ENCODE data around the gene SLC25A38. TPM values are rescaled to one million over a fixed set of nuclear protein-coding genes. Genes with fewer than 3 reads are reported as not detected.
"Not testable (repeated sequence)": the region's sequence is repeated elsewhere in the genome, so short reads cannot be mapped to it uniquely, and the experiment has no call there.

Gene SLC25A38
- total RNA-seq, 1 experiment from 2014 or later: 22.0 TPM

- Histone ChIP-seq H3K4me2 (no peak overlapping the region), H3K4me1 (replicated peaks; ENCODE audit: insufficient read depth) (no peaks in the 10 kb centered on the region), H3K79me2 (ENCODE audit: low read depth) (no peaks in the 10 kb centered on the region), H2AFZ (no peak overlapping the region), H4K20me1 (ENCODE audit: insufficient read depth) (no peaks in the 10 kb centered on the region), H3K27ac (no peak overlapping the region), H3K9me2 (ENCODE audit: insufficient read depth) (no peaks in the 10 kb centered on the region), H3K36me3 (ENCODE audit: low read depth) (no peaks in the 10 kb centered on the region), H3K4me3 (no peak overlapping the region), H3F3A (ENCODE audit: insufficient read depth, low read depth) (no peaks in the 10 kb centered on the region), H3K9me3 (ENCODE audit: insufficient read depth, low read depth) (no peaks in the 10 kb centered on the region), H3K27me3 (ENCODE audit: insufficient read depth, low read depth) (peaks cover 3% of the 10 kb centered on the region)
- POLR2A ChIA-PET (ENCODE audit: unreplicated experiment): no interaction called here
- intact Hi-C loops (cut with micrococcal nuclease; ENCODE audit: unreplicated experiment): no loop called here
- CTCF ChIA-PET: no interaction called here
- no peak for DNase-seq
- BruUV-seq (replicated peaks): no TSS peak
- TF ChIP-seq EZH2 (IDR thresholded peaks at IDR 0.05; ENCODE audit: low read depth) (no peak), CTCF (conservative IDR thresholded peaks at IDR 0.05) (no peak)
Measured at GRCh38 chr3:39362812-39363211, 20.4 kb upstream of the SLC25A38 start.

GRCh38 chr3:39370450-39370849 is 12.7 kb upstream of the SLC25A38 start:
- H3K4me1 ChIP-seq (replicated peaks; ENCODE audit: insufficient read depth); H3K9me2 ChIP-seq (ENCODE audit: insufficient read depth); POLR2A ChIA-PET (ENCODE audit: unreplicated experiment); DNase-seq; H3F3A ChIP-seq (ENCODE audit: insufficient read depth, low read depth); H4K20me1 ChIP-seq (ENCODE audit: insufficient read depth); H3K4me3 ChIP-seq; BruUV-seq (replicated peaks); H3K79me2 ChIP-seq (ENCODE audit: low read depth); H3K36me3 ChIP-seq (ENCODE audit: low read depth); CTCF ChIA-PET; H2AFZ ChIP-seq; H3K27ac ChIP-seq; H3K9me3 ChIP-seq (ENCODE audit: insufficient read depth, low read depth); H3K4me2 ChIP-seq; intact Hi-C loops (cut with micrococcal nuclease; ENCODE audit: unreplicated experiment): not testable (repeated sequence)
- H3K27me3 ChIP-seq (ENCODE audit: insufficient read depth, low read depth): peaks cover 22% of the 10 kb centered on the region; the same call in 1 of the 2 replicates

GRCh38 chr3:39372833-39373232 is 10.3 kb upstream of the SLC25A38 start:
- no TSS peak for BruUV-seq (replicated peaks)
- no peaks in the 10 kb centered on the region for H3K9me2 ChIP-seq (ENCODE audit: insufficient read depth)
- H3K36me3 ChIP-seq (ENCODE audit: low read depth): no peaks in the 10 kb centered on the region
- no peak overlapping the region for H2AFZ ChIP-seq
- H3K4me2 ChIP-seq: no peak overlapping the region
- H3K9me3 ChIP-seq (ENCODE audit: insufficient read depth, low read depth): no peaks in the 10 kb centered on the region
- no peaks in the 10 kb centered on the region for H3K79me2 ChIP-seq (ENCODE audit: low read depth)
- no peak for DNase-seq
- H3F3A ChIP-seq (ENCODE audit: insufficient read depth, low read depth): no peaks in the 10 kb centered on the region
- CTCF ChIA-PET: no interaction called here
- H4K20me1 ChIP-seq (ENCODE audit: insufficient read depth): no peaks in the 10 kb centered on the region
- POLR2A ChIA-PET (ENCODE audit: unreplicated experiment): no interaction called here
- TF ChIP-seq CTCF (conservative IDR thresholded peaks at IDR 0.05) (no peak), EZH2 (IDR thresholded peaks at IDR 0.05; ENCODE audit: low read depth) (no peak)
- no peak overlapping the region for H3K27ac ChIP-seq
- intact Hi-C loops (cut with micrococcal nuclease; ENCODE audit: unreplicated experiment): no loop called here
- H3K4me1 ChIP-seq (replicated peaks; ENCODE audit: insufficient read depth): no peaks in the 10 kb centered on the region
- peaks cover 22% of the 10 kb centered on the region; the same call in 1 of the 2 replicates for H3K27me3 ChIP-seq (ENCODE audit: insufficient read depth, low read depth)
- no peak overlapping the region for H3K4me3 ChIP-seq

GRCh38 chr3:39376959-39377634 is 6.1 kb upstream of the SLC25A38 start:
- TF ChIP-seq EZH2 (IDR thresholded peaks at IDR 0.05; ENCODE audit: low read depth) (no peak), CTCF (conservative IDR thresholded peaks at IDR 0.05) (no peak)
- Histone ChIP-seq H3F3A (ENCODE audit: insufficient read depth, low read depth) (no peaks in the 10 kb centered on the region), H3K4me2 (no peak overlapping the region), H3K27ac (no peak overlapping the region), H4K20me1 (ENCODE audit: insufficient read depth) (no peaks in the 10 kb centered on the region), H3K4me3 (no peak overlapping the region), H3K36me3 (ENCODE audit: low read depth) (no peaks in the 10 kb centered on the region), H3K79me2 (ENCODE audit: low read depth) (no peaks in the 10 kb centered on the region), H2AFZ (no peak overlapping the region), H3K9me3 (ENCODE audit: insufficient read depth, low read depth) (no peaks in the 10 kb centered on the region), H3K9me2 (ENCODE audit: insufficient read depth) (no peaks in the 10 kb centered on the region), H3K27me3 (ENCODE audit: insufficient read depth, low read depth) (peaks cover 12% of the 10 kb centered on the region; the same call in 1 of the 2 replicates), H3K4me1 (replicated peaks; ENCODE audit: insufficient read depth) (no peaks in the 10 kb centered on the region)
- no TSS peak for BruUV-seq (replicated peaks)
- CTCF ChIA-PET: interaction anchor here (0.8 kb wide), 1 partner anchor 89 kb away, joined by 4 read pairs; no protein-coding TSS in a partner anchor
- intact Hi-C loops (cut with micrococcal nuclease; ENCODE audit: unreplicated experiment): loop anchor here (5.0 kb wide), 1 partner anchor 185 kb away; the partner anchor contains the start of gene XIRP1
- DNase-seq: no peak
- POLR2A ChIA-PET (ENCODE audit: unreplicated experiment): no interaction called here
